Heart left ventricle (tissue), 16 donors: Measurements from ENCODE around the gene RTN1. TPM values are rescaled to one million over a fixed set of nuclear protein-coding genes. Genes with fewer than 3 reads are reported as not detected.

Experiments used
- ATAC-seq, 4 donors: fragments of 200-7000 bp; cut with Tn5 transposase; one replicate each; pipeline ENCODE4 v1.9.1; 2020 to 2022; ENCODE audit warnings: moderate library complexity in 4 of 4, mild to moderate bottlenecking in 3 of 4, moderate number of reproducible peaks in 1 of 4
- DNase-seq, 5 donors: peaks; one replicate each; pipeline ENCODE4 v3.0.0-alpha.2; 2020
- H3K27ac ChIP-seq, 12 donors: fragments of 200-600 bp; sonication (generic) in 4 of 12; one replicate each; pipeline versions ENCODE4 v1.5.0 to v1.8.0; 2016 to 2022; ENCODE audit warnings: mild to moderate bottlenecking in 2 of 12
- H3K27me3 ChIP-seq, 9 donors: fragments of 200-600 bp; sonication (generic) in 2 of 9; one replicate each; pipeline versions ENCODE4 v1.5.1 to v1.8.0; 2016 to 2022; ENCODE audit warnings: mild to moderate bottlenecking in 3 of 9
- H3K36me3 ChIP-seq, 9 donors: fragments of 200-600 bp; sonication (generic) in 2 of 9; one replicate each; pipeline versions ENCODE4 v1.5.0 to v1.8.0; 2018 to 2022; ENCODE audit warnings: mild to moderate bottlenecking in 2 of 9
- H3K4me1 ChIP-seq, 12 donors: fragments of 200-600 bp; sonication (generic) in 4 of 12; one replicate each; pipeline versions ENCODE4 v1.5.0 to v1.8.0; 2016 to 2022; ENCODE audit warnings: mild to moderate bottlenecking in 3 of 12
- H3K4me3 ChIP-seq, 12 donors: fragments of 200-600 bp; sonication (generic) in 4 of 12; one replicate each; pipeline versions ENCODE4 v1.5.0 to v1.8.0; 2017 to 2022; ENCODE audit warnings: mild to moderate bottlenecking in 9 of 12, moderate library complexity in 4 of 12
- H3K9me3 ChIP-seq, 12 donors: fragments of 200-600 bp; sonication (generic) in 4 of 12; one replicate each; pipeline versions ENCODE4 v1.5.0 to v1.8.0; 2016 to 2022; ENCODE audit warnings: mild to moderate bottlenecking in 1 of 12
- POLR2A ChIP-seq, 2 donors: fragments of 450-650 bp; IDR thresholded peaks; one replicate each; pipeline ENCODE4 v1.6.1; 2017; ENCODE audit warnings: antibody characterized with exemption in 2 of 2, mild to moderate bottlenecking in 2 of 2, moderate library complexity in 2 of 2
- WGBS, 4 donors: extraction: QIAGEN DNeasy Blood & Tissue Kit in 2 of 4; methylation state at CpG; one replicate each; pipeline versions ENCODE4 v1.1.5 to v1.1.7; 2013 to 2018; 5-methylcytosine and 5-hydroxymethylcytosine counted together
- intact Hi-C, 10 donors: fragments of 100-400 bp; cut with DNase I; formaldehyde crosslinking; loops; one replicate each; pipeline versions ENCODE4 v1.11.1 to v1.14.2; 2022
- polyA plus RNA-seq, 2 donors: library from polyadenylated mRNA; stranded (reverse); fragments of 200-250 nt; gene quantifications; one replicate each; pipeline ENCODE4 v1.2.3, GENCODE V29; 2013
- total RNA-seq, 9 donors: library from RNA; depleted of rRNA in 2 of 9; stranded (reverse); fragments of >200 nt in 2 of 9; fragmentation: NEBNext Ultra II Directional in 3 of 9; extraction: Animal tissue kit (Norgen Biotek cat#: 25700) in 3 of 9; gene quantifications; one replicate each; pipeline versions ENCODE4 v1.1.0 to v1.2.4, GENCODE V29; 2016 to 2023
- TF ChIP-seq, protein P1 (sequence below), 12 donors: fragments of 200-600 bp; sonication (generic) in 4 of 12; IDR thresholded peaks; one replicate each; pipeline versions ENCODE4 v1.5.0 to v1.8.0; 2018 to 2022; ENCODE audit warnings: antibody characterized with exemption in 12 of 12, mild to moderate bottlenecking in 5 of 12
- donor health status: ischemic (EF 13 %, LVEDD 7.1; RV severe dilation, severe dysfunction).
- donor health status: healthy with polysubstance abuse.
- donor health status: DM: no; HTN: yes; CAD: no.
- donor health status: DM: no; HTN: no; CAD: no.
- donor health status: ischemic (EF 25% LVEDD 6.9; RV normal size, moderate dysfunction).
- donor health status: ischemic (EF 25% LVEDD 5.7; RV mildly dilated, moderate dysfunction).
- donor health status: healthy.
- donor health status: DM: yes; HTN: yes; CAD: no.
- donor health status: ischemic (EF 35%, LVEDD 5.7; RV mildly dilated, moderate dysfunction).
- donor health status: nonischemic (EF 11% LVEDD 7.7; RV severe dilation, severe dysfunction).
- donor health status: DM: yes; HTN: yes; CAD: no.
- donor health status: PGD.
- donor health status: ischemic (EF 29% LVEDD 5.4; RV normal size, mild dysfunction).
- donor health status: nonischemic (EF 23%, LVEDD 6.1; RV moderate dilation, normal function).

Gene RTN1
- total and polyA plus RNA-seq, 11 donors: 0.15 to 8.4 (median 0.90) TPM

DNA sequence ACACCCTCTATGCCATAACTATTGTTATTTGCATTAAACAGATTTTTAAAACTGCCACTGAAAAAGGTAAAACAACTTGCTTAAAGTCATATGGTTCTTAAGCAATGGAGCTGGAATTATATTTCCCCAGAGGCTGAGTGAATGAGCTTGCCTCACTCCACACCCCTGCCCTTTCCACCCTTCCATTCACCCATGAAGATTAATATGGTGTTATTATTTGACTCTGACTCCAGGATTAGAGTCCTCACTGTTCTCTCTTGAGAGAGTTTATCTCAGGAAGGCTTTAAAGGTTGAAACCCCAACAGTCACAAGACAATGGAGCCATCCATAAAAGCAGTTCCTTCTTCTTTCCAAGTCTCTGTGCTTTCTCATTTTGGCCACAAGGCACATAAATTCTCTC lies 84.9 kb downstream of the RTN1 start:
- DNase-seq (no peak), ATAC-seq (no peak)
- no peaks in the 10 kb centered on the region for H3K27me3 ChIP-seq
- no peaks in the 10 kb centered on the region for H3K9me3 ChIP-seq
- no peaks in the 10 kb centered on the region for H3K36me3 ChIP-seq
- no peak overlapping the region for H3K4me3 ChIP-seq
- H3K4me1 ChIP-seq: no peaks in the 10 kb centered on the region
- H3K27ac ChIP-seq: no peak overlapping the region
- TF ChIP-seq POLR2A (IDR thresholded peaks at IDR 0.05): no peak
- TF ChIP-seq, protein P1, sequence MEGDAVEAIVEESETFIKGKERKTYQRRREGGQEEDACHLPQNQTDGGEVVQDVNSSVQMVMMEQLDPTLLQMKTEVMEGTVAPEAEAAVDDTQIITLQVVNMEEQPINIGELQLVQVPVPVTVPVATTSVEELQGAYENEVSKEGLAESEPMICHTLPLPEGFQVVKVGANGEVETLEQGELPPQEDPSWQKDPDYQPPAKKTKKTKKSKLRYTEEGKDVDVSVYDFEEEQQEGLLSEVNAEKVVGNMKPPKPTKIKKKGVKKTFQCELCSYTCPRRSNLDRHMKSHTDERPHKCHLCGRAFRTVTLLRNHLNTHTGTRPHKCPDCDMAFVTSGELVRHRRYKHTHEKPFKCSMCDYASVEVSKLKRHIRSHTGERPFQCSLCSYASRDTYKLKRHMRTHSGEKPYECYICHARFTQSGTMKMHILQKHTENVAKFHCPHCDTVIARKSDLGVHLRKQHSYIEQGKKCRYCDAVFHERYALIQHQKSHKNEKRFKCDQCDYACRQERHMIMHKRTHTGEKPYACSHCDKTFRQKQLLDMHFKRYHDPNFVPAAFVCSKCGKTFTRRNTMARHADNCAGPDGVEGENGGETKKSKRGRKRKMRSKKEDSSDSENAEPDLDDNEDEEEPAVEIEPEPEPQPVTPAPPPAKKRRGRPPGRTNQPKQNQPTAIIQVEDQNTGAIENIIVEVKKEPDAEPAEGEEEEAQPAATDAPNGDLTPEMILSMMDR (IDR thresholded peaks at IDR 0.05): no peak
- intact Hi-C loops: no loop called here

DNA sequence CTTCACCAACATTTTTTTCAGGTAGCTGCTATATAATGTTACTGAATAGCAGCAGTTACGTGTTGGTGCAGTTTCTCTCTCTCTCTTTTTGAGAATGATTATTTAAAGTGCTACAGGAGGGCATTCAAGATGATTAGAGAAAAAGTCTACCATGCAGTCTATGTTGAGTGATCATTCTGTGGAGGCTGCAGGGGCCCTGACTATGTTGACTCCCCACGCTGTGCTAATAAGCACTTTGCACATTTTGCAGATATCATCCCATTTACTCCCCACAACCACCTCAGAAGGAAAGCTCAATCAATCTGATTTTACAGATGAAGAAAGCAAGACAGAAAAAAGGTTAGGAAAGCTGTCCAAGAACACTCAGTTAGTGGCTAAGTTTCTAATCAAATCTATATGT lies 87.8 kb downstream of the RTN1 start:
- no peak for DNase-seq
- ATAC-seq: no peak
- no peak for TF ChIP-seq POLR2A (IDR thresholded peaks at IDR 0.05)
- TF ChIP-seq, protein P1 (IDR thresholded peaks at IDR 0.05): no peak
- intact Hi-C loops: no loop called here
- Histone ChIP-seq H3K27me3 (no peaks in the 10 kb centered on the region), H3K4me3 (no peak overlapping the region), H3K36me3 (no peaks in the 10 kb centered on the region), H3K9me3 (no peaks in the 10 kb centered on the region), H3K4me1 (no peaks in the 10 kb centered on the region), H3K27ac (no peak overlapping the region)
- WGBS, 4 donors: 79 to 87% (median 81%) methylated on average over 2 of the region's 2 CpGs

DNA sequence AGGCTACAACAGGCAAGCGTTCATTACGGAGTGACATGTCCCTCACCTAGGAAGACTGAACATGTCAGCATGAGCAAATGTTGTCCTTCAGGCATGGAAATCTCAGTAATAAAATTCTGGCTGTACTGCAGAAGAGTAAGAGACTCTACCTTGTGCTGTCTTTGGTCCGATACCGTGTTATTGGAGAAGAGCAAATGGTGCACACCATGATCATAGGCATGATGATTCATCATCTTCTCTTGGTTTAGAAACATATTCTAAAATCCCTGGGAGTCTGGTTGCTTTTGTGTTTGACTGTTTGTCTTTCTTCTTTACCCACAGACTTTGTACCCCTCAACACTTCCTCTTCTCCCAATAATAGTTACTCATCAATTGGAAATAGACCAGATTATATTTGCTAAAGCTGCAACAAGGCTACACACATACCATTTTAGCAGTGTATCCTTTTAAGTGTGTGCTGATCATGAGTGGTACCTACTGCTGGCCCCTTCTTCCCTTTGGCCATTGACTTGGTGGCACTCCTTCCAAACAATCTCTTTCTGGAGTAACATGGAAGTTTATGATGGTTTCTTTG lies 93.5 kb downstream of the RTN1 start:
- ATAC-seq (no peak), DNase-seq (no peak)
- Histone ChIP-seq H3K27ac (no peak overlapping the region), H3K9me3 (no peaks in the 10 kb centered on the region), H3K36me3 (no peaks in the 10 kb centered on the region), H3K27me3 (no peaks in the 10 kb centered on the region), H3K4me3 (no peak overlapping the region), H3K4me1 (peaks cover 0 to 7% (median 0%) of the 10 kb centered on the region in 12 donors)
- intact Hi-C loops: no loop called here
- 72 to 97% (median 84%) methylated on average over 4 of the region's 4 CpGs for WGBS, 4 donors
- no peak for TF ChIP-seq POLR2A (IDR thresholded peaks at IDR 0.05)
- TF ChIP-seq, protein P1 (IDR thresholded peaks at IDR 0.05): no peak

DNA sequence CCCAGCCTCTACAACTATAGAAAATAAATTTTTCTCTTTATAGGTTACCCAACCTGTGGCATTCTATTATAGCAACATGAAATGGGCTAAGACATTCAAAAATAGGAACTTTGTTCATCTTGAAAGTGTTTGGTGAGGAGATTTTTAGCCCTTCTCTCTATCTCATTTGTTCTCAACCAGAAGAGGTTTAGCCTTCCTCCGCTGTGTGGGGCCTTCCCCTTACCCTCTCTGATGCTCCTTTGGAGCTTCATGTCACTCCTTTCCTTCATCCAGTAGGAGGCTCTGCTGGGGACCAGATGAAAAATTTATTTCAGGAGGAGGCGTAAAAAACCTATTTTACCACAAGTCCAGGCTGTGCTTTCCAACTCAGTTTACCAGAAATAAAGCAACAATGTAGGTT lies 94.1 kb downstream of the RTN1 start:
- ATAC-seq: no peak
- TF ChIP-seq, protein P1 (IDR thresholded peaks at IDR 0.05): no peak
- no peak for TF ChIP-seq POLR2A (IDR thresholded peaks at IDR 0.05)
- whole genome bisulfite sequencing, 4 donors: 87 to 96% (median 93%) methylated on average over 2 of the region's 2 CpGs
- Histone ChIP-seq H3K9me3 (no peaks in the 10 kb centered on the region), H3K36me3 (no peaks in the 10 kb centered on the region), H3K27me3 (no peaks in the 10 kb centered on the region), H3K4me3 (no peak overlapping the region), H3K4me1 (peaks cover 0 to 13% (median 0%) of the 10 kb centered on the region in 12 donors), H3K27ac (no peak overlapping the region)
- intact Hi-C loops: no loop called here
- DNase-seq: no peak
